ENCODE data around the gene DEFB128.

DEFB128 gene

GRCh38 chr20:152131-152530 lies 37.4 kb downstream of the DEFB128 start (continued):
- TF ChIP-seq, protein P1, sequence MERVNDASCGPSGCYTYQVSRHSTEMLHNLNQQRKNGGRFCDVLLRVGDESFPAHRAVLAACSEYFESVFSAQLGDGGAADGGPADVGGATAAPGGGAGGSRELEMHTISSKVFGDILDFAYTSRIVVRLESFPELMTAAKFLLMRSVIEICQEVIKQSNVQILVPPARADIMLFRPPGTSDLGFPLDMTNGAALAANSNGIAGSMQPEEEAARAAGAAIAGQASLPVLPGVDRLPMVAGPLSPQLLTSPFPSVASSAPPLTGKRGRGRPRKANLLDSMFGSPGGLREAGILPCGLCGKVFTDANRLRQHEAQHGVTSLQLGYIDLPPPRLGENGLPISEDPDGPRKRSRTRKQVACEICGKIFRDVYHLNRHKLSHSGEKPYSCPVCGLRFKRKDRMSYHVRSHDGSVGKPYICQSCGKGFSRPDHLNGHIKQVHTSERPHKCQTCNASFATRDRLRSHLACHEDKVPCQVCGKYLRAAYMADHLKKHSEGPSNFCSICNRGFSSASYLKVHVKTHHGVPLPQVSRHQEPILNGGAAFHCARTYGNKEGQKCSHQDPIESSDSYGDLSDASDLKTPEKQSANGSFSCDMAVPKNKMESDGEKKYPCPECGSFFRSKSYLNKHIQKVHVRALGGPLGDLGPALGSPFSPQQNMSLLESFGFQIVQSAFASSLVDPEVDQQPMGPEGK (CRISPR knock-in tag; IDR thresholded peaks at IDR 0.05; ENCODE audit: borderline replicate concordance) = no peak
- TF ChIP-seq TCF4 (CRISPR knock-in tag; IDR thresholded peaks at IDR 0.05; ENCODE audit: borderline replicate concordance) (no peak), OSR1 (CRISPR knock-in tag; IDR thresholded peaks at IDR 0.05) (no peak), ARNTL (CRISPR knock-in tag; IDR thresholded peaks at IDR 0.05; ENCODE audit: borderline replicate concordance, low read depth) (no peak), GLIS3 (CRISPR knock-in tag; IDR thresholded peaks at IDR 0.05) (no peak)

DNA sequence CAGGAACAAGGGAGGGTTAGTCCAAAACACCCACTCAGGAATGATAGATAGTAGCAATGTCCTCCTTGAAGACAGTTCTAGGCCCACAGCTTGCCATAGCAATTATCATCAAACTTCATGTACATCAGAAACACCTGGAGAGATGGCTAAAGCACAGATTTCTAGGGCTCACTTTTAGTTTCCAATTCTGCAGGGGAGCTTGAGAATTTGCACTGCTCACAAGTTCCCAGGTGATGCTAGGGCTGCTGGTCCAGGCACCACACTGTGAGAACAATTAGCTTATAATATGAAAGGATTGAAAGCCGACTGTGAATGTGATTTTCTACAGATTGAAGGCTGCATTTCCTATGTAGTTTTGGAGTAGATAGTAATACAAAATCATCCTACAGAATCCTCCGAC lies 43.6 kb downstream of the DEFB128 start:
- no peak for TF ChIP-seq ZC3H10 (CRISPR knock-in tag; IDR thresholded peaks at IDR 0.05)
- TF ChIP-seq CSDC2 (CRISPR knock-in tag; IDR thresholded peaks at IDR 0.05) = no peak
- no peak for TF ChIP-seq ZNF8 (CRISPR knock-in tag; IDR thresholded peaks at IDR 0.05)
- TF ChIP-seq, protein P2, sequence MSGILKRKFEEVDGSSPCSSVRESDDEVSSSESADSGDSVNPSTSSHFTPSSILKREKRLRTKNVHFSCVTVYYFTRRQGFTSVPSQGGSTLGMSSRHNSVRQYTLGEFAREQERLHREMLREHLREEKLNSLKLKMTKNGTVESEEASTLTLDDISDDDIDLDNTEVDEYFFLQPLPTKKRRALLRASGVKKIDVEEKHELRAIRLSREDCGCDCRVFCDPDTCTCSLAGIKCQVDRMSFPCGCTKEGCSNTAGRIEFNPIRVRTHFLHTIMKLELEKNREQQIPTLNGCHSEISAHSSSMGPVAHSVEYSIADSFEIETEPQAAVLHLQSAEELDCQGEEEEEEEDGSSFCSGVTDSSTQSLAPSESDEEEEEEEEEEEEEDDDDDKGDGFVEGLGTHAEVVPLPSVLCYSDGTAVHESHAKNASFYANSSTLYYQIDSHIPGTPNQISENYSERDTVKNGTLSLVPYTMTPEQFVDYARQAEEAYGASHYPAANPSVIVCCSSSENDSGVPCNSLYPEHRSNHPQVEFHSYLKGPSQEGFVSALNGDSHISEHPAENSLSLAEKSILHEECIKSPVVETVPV (CRISPR knock-in tag; IDR thresholded peaks at IDR 0.05) = no peak
- no peak for TF ChIP-seq OSR1 (CRISPR knock-in tag; IDR thresholded peaks at IDR 0.05)
- no peak for TF ChIP-seq ESRRG (CRISPR knock-in tag; IDR thresholded peaks at IDR 0.05)
- TF ChIP-seq POU6F1 (CRISPR knock-in tag; IDR thresholded peaks at IDR 0.05; ENCODE audit: borderline replicate concordance, low read depth) = no peak
- TF ChIP-seq ISL1 (CRISPR knock-in tag; IDR thresholded peaks at IDR 0.05) = no peak
- TF ChIP-seq, protein P1 (CRISPR knock-in tag; IDR thresholded peaks at IDR 0.05; ENCODE audit: borderline replicate concordance) = no peak
- ATAC-seq = no peak

DNA sequence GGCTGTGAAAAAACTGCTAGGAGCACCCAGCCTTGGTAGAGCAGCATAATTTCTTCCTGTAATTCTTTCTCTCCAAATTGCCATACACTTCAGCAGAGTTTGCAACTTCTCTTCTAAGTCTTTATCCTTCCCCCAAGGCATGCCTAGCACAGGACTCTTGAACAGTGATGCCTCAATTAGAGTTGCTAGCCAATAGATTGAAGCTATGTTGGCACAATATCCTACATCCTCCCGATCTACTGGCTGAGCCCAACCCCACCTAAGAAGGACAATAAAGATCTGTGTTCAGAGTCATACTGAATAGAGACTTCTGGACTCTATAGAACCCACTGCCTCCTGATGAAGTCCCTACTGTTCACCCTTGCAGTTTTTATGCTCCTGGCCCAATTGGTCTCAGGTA lies 47.2 kb downstream of the DEFB128 start, which contains the start of gene DEFB126:
TSS of gene DEFB126 (plus strand) at position 301 of the 400 bp plus-strand sequence. CDS start at position 340, 39 bp downstream.
- TF ChIP-seq TOX (CRISPR knock-in tag; IDR thresholded peaks at IDR 0.05; ENCODE audit: borderline replicate concordance) (no peak), ZNF565 (CRISPR knock-in tag; conservative IDR thresholded peaks at IDR 0.05; ENCODE audit: low read depth) (no peak), ZFP30 (CRISPR knock-in tag; IDR thresholded peaks at IDR 0.05) (no peak), ZNF8 (CRISPR knock-in tag; IDR thresholded peaks at IDR 0.05) (no peak)
- no peak for ATAC-seq
